Sigmoid colon (tissue), 4 donors: Measurements from ENCODE around the gene TRAT1.

ENCODE experiments used
- CTCF ChIP-seq, 4 experiments: fragments of 450-650 bp in 3 of 4; fragments of 200-600 bp in 1 of 4; IDR thresholded peaks; one replicate each; pipeline ENCODE4 v1.5.1; 2016 to 2019; ENCODE audit warnings: antibody characterized with exemption in 4 of 4, mild to moderate bottlenecking in 3 of 4, moderate library complexity in 2 of 4
- EP300 ChIP-seq, 4 donors: sonication (generic); formaldehyde crosslinking; IDR thresholded peaks; one replicate each; pipeline ENCODE4 v1.6.1; 2017; ENCODE audit warnings: antibody characterized with exemption in 4 of 4

GRCh38 chr3:108862865-108863798 is 40.5 kb downstream of the TRAT1 start:
- no peak for TF ChIP-seq CTCF (IDR thresholded peaks at IDR 0.05)
- TF ChIP-seq EP300 (IDR thresholded peaks at IDR 0.05) = no peak
